Skin of body (tissue), 2 donors: ENCODE results near the gene RRP1. TPM values are rescaled to one million over a fixed set of nuclear protein-coding genes. Genes with fewer than 3 reads are reported as not detected.

Source experiments
- DNase-seq: peaks from one replicate; lab custom pipeline; 2025; lab: John Stamatoyannopoulos, UW
- total RNA-seq: library from RNA; depleted of rRNA; stranded (reverse); fragments of >200 nt; gene quantifications from one replicate; pipeline ENCODE4 v1.2.3, GENCODE V29; 2014

Gene RRP1
- 17.8 TPM for total RNA-seq

- DNase-seq: peak; percentile 92
Measured at GRCh38 chr21:43789276-43790009, at the start of gene RRP1. Gene RRP1 (plus strand): TSS chr21:43789577. CDS start chr21:43789630, 53 bp downstream.

GRCh38 chr21:43739621-43740435 lies 49.5 kb upstream of the RRP1 start:
- no peak for DNase-seq

- DNase-seq: no peak
Measured at GRCh38 chr21:43740497-43741156, 48.8 kb upstream of the RRP1 start.

GRCh38 chr21:43741423-43742096 lies 47.8 kb upstream of the RRP1 start:
- DNase-seq: no peak

- DNase-seq: no peak
Measured at GRCh38 chr21:43743947-43744346, 45.4 kb upstream of the RRP1 start.

- DNase-seq: no peak
Measured at GRCh38 chr21:43744725-43745124, 44.7 kb upstream of the RRP1 start.

GRCh38 chr21:43745772-43746517 lies 43.4 kb upstream of the RRP1 start:
- DNase-seq: no peak

- DNase-seq: no peak
Measured at GRCh38 chr21:43748622-43749021, 40.8 kb upstream of the RRP1 start.

- no peak for DNase-seq
Measured at GRCh38 chr21:43749651-43750262, 39.6 kb upstream of the RRP1 start.

- no peak for DNase-seq
Measured at GRCh38 chr21:43750339-43751033, 38.9 kb upstream of the RRP1 start.

GRCh38 chr21:43751955-43752591 lies 37.3 kb upstream of the RRP1 start:
- no peak for DNase-seq

- no peak for DNase-seq
Measured at GRCh38 chr21:43752758-43753438, 36.5 kb upstream of the RRP1 start.

- DNase-seq: no peak
Measured at GRCh38 chr21:43753439-43753799, 36.0 kb upstream of the RRP1 start.

GRCh38 chr21:43754948-43755781 lies 34.2 kb upstream of the RRP1 start:
- DNase-seq: no peak

- DNase-seq: no peak
Measured at GRCh38 chr21:43755820-43756594, 33.4 kb upstream of the RRP1 start.

- no peak for DNase-seq
Measured at GRCh38 chr21:43757601-43758000, 31.8 kb upstream of the RRP1 start.

GRCh38 chr21:43758111-43758641 lies 31.2 kb upstream of the RRP1 start:
- peak; percentile 8 for DNase-seq
